Measurements from ENCODE around the gene ASTN2.

GRCh38 chr9:117187498-117187897 is 227.4 kb downstream of the ASTN2 start:
- no peak for TF ChIP-seq POLR2A (IDR thresholded peaks at IDR 0.05)
- TF ChIP-seq, protein P1, sequence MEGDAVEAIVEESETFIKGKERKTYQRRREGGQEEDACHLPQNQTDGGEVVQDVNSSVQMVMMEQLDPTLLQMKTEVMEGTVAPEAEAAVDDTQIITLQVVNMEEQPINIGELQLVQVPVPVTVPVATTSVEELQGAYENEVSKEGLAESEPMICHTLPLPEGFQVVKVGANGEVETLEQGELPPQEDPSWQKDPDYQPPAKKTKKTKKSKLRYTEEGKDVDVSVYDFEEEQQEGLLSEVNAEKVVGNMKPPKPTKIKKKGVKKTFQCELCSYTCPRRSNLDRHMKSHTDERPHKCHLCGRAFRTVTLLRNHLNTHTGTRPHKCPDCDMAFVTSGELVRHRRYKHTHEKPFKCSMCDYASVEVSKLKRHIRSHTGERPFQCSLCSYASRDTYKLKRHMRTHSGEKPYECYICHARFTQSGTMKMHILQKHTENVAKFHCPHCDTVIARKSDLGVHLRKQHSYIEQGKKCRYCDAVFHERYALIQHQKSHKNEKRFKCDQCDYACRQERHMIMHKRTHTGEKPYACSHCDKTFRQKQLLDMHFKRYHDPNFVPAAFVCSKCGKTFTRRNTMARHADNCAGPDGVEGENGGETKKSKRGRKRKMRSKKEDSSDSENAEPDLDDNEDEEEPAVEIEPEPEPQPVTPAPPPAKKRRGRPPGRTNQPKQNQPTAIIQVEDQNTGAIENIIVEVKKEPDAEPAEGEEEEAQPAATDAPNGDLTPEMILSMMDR (IDR thresholded peaks at IDR 0.05), result no peak
- TF ChIP-seq POLR2AphosphoS5 (IDR thresholded peaks at IDR 0.05), result no peak
